ENCODE measurements around the gene DUS1L. TPM values are rescaled to one million over a fixed set of nuclear protein-coding genes. Genes with fewer than 3 reads are reported as not detected.

The DUS1L gene
- total and polyA plus RNA-seq, 2 donors (not counting 1 experiment from before 2014, with no cell fraction given) = 109 to 241 TPM

GRCh38 chr17:82030470-82031302 is 34.9 kb downstream of the DUS1L start:
- H3K36me3 ChIP-seq (replicated peaks in 1 of 2; ENCODE audit: control extremely low read depth in 1 of 2, control insufficient read depth in 1 of 2, extremely low read depth in 1 of 2, insufficient read depth in 2 of 2, low read length in 1 of 2) = no peaks in the 10 kb centered on the region
- H3K79me2 ChIP-seq (ENCODE audit: control insufficient read depth, insufficient read depth, low read length) = peaks cover 2% of the 10 kb centered on the region
- DNase-seq (peak; percentile 86), ATAC-seq (ENCODE audit: low read depth) (peak; percentile 89)
- peak overlapping the region; percentile 59 for H3K9ac ChIP-seq (ENCODE audit: low read length)
- peaks cover 0 to 39% (median 3%) of the 10 kb centered on the region in 4 experiments for H3K27me3 ChIP-seq (replicated peaks in 1 of 4; ENCODE audit: control extremely low read depth in 1 of 4, control insufficient read depth in 3 of 4, insufficient read depth in 4 of 4, low read length in 3 of 4)
- Mint-ChIP-seq H3K27ac (peak overlapping the region; percentile 41), H3K4me3 (peak overlapping the region; percentile 89), H3K9me3 (ENCODE audit: insufficient read depth) (no peaks in the 10 kb centered on the region), H3K4me1 (peaks cover 17% of the 10 kb centered on the region), H3K27me3 (no peaks in the 10 kb centered on the region)
- 1% methylated on average over 94 of the region's 94 CpGs for WGBS (ENCODE audit: insufficient coverage)
- intact Hi-C loops (cut with micrococcal nuclease) = loop anchor here (1.0 to 10.0 kb wide), 2 partner anchors 77 to 524 kb away; no protein-coding TSS in a partner anchor
- H3K4me3 ChIP-seq (ENCODE audit: control extremely low read depth in 1 of 5, extremely low read depth in 1 of 5, insufficient read depth in 1 of 5, low read depth in 2 of 5, low read length in 4 of 5) = peak overlapping the region in 4 of 5 experiments; percentile 45 to 59 (median 54)
- H3K27ac ChIP-seq (ENCODE audit: low read length in 2 of 2) = no peak overlapping the region
- H3K4me1 ChIP-seq (ENCODE audit: control insufficient read depth in 2 of 2, insufficient read depth in 2 of 2, low read length in 2 of 2) = peaks cover 17 to 21% of the 10 kb centered on the region in 2 donors
- peak overlapping the region; percentile 72 for H2AFZ ChIP-seq (ENCODE audit: insufficient read depth, low read depth, low read length, poor library complexity, severe bottlenecking)
- ChIA-PET CTCF (interaction anchor here (0.6 to 3.0 kb wide), 16 partner anchors 10 to 686 kb away, joined by 3 to 41 read pairs (median 3); partner anchors contain the start of gene FN3KRP), POLR2A (interaction anchor here (0.5 to 0.9 kb wide), 2 partner anchors 8 to 305 kb away, joined by 3 to 6 read pairs; partner anchors contain the start of genes CENPX and LRRC45)
- H3K9me3 ChIP-seq (ENCODE audit: control extremely low read depth in 1 of 3, control insufficient read depth in 2 of 3, insufficient read depth in 1 of 3, low read length in 2 of 3) = peaks cover 0 to 10% (median 0%) of the 10 kb centered on the region in 3 donors
- H3K4me2 ChIP-seq (replicated peaks; ENCODE audit: low read depth, low read length, poor library complexity, severe bottlenecking) = peak overlapping the region; percentile 97
- H4K20me1 ChIP-seq (ENCODE audit: control insufficient read depth, insufficient read depth, low read length, poor library complexity, severe bottlenecking) = peaks cover 41% of the 10 kb centered on the region
- TF ChIP-seq, protein P1, sequence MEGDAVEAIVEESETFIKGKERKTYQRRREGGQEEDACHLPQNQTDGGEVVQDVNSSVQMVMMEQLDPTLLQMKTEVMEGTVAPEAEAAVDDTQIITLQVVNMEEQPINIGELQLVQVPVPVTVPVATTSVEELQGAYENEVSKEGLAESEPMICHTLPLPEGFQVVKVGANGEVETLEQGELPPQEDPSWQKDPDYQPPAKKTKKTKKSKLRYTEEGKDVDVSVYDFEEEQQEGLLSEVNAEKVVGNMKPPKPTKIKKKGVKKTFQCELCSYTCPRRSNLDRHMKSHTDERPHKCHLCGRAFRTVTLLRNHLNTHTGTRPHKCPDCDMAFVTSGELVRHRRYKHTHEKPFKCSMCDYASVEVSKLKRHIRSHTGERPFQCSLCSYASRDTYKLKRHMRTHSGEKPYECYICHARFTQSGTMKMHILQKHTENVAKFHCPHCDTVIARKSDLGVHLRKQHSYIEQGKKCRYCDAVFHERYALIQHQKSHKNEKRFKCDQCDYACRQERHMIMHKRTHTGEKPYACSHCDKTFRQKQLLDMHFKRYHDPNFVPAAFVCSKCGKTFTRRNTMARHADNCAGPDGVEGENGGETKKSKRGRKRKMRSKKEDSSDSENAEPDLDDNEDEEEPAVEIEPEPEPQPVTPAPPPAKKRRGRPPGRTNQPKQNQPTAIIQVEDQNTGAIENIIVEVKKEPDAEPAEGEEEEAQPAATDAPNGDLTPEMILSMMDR (IDR thresholded peaks at IDR 0.05) = peak; percentile 94
- TF ChIP-seq EZH2 (IDR thresholded peaks at IDR 0.05; ENCODE audit: borderline replicate concordance, insufficient read depth, low read depth, low read length, poor library complexity, severe bottlenecking) = no peak
